ENCODE measurements around the gene CPNE8. TPM values are rescaled to one million over a fixed set of nuclear protein-coding genes. Genes with fewer than 3 reads are reported as not detected.

CPNE8 gene
- total RNA-seq, 1 donor from 2014 or later, result 9.4 TPM

- H3K27ac ChIP-seq (ENCODE audit: low read depth, low read length), result no peak overlapping the region
Observed at GRCh38 chr12:38825006-38825405, 80.4 kb downstream of the CPNE8 start.

GRCh38 chr12:38823738-38824137 lies 81.7 kb downstream of the CPNE8 start:
- DNase-seq (ENCODE audit: low read depth) (peak; percentile 12), FAIRE-seq (no peak)
- Mint-ChIP-seq H3K9me3 (ENCODE audit: unreplicated experiment) (no peaks in the 10 kb centered on the region), H3K27ac (ENCODE audit: unreplicated experiment) (no peak overlapping the region), H3K4me3 (ENCODE audit: unreplicated experiment) (no peak overlapping the region), H3K27me3 (ENCODE audit: low read depth, unreplicated experiment) (no peaks in the 10 kb centered on the region), H3K4me1 (ENCODE audit: low read depth, unreplicated experiment) (no peaks in the 10 kb centered on the region), H3K36me3 (ENCODE audit: low read depth, unreplicated experiment) (no peaks in the 10 kb centered on the region)
- Histone ChIP-seq H2AFZ (ENCODE audit: low read depth, low read length) (no peak overlapping the region), H4K20me1 (ENCODE audit: insufficient read depth, low read length) (no peaks in the 10 kb centered on the region), H3K79me2 (ENCODE audit: insufficient read depth, low read length) (no peaks in the 10 kb centered on the region), H3K27ac (ENCODE audit: low read depth, low read length) (no peak overlapping the region), H3K4me3 (ENCODE audit: insufficient read depth, low read depth, low read length) (no peak overlapping the region), H3K4me2 (ENCODE audit: low read length) (no peak overlapping the region), H3K36me3 (ENCODE audit: insufficient read depth, low read length) (peaks cover 2% of the 10 kb centered on the region), H3K27me3 (ENCODE audit: insufficient read depth, low read length) (no peaks in the 10 kb centered on the region), H3K4me1 (ENCODE audit: insufficient read depth, low read length) (no peaks in the 10 kb centered on the region), H3K9ac (ENCODE audit: low read length) (no peak overlapping the region), H3K9me3 (ENCODE audit: insufficient read depth, low read depth, low read length) (no peaks in the 10 kb centered on the region)
- TF ChIP-seq EZH2 (IDR thresholded peaks at IDR 0.05; ENCODE audit: insufficient read depth, low read length), result no peak
- no peak for TF ChIP-seq CTCF (IDR thresholded peaks at IDR 0.05; ENCODE audit: insufficient read depth, low read depth, low read length)

More at GRCh38 chr12:38825006-38825405, 80.4 kb downstream of the CPNE8 start:
- Histone ChIP-seq H2AFZ (ENCODE audit: low read depth, low read length) (no peak overlapping the region), H3K36me3 (ENCODE audit: insufficient read depth, low read length) (peaks cover 2% of the 10 kb centered on the region), H3K4me3 (ENCODE audit: insufficient read depth, low read depth, low read length) (no peak overlapping the region), H3K9ac (ENCODE audit: low read length) (no peak overlapping the region), H3K79me2 (ENCODE audit: insufficient read depth, low read length) (no peaks in the 10 kb centered on the region), H4K20me1 (ENCODE audit: insufficient read depth, low read length) (no peaks in the 10 kb centered on the region), H3K27me3 (ENCODE audit: insufficient read depth, low read length) (no peaks in the 10 kb centered on the region), H3K9me3 (ENCODE audit: insufficient read depth, low read depth, low read length) (no peaks in the 10 kb centered on the region), H3K4me1 (ENCODE audit: insufficient read depth, low read length) (no peaks in the 10 kb centered on the region), H3K4me2 (ENCODE audit: low read length) (no peak overlapping the region)
- H3K9me3 Mint-ChIP-seq (ENCODE audit: unreplicated experiment), result no peaks in the 10 kb centered on the region
- H3K4me1 Mint-ChIP-seq (ENCODE audit: low read depth, unreplicated experiment), result no peaks in the 10 kb centered on the region
- TF ChIP-seq EZH2 (IDR thresholded peaks at IDR 0.05; ENCODE audit: insufficient read depth, low read length) (no peak), CTCF (IDR thresholded peaks at IDR 0.05; ENCODE audit: insufficient read depth, low read depth, low read length) (no peak)
- no peaks in the 10 kb centered on the region for H3K36me3 Mint-ChIP-seq (ENCODE audit: low read depth, unreplicated experiment)
- DNase-seq (ENCODE audit: low read depth), result no peak
- no peak overlapping the region for H3K27ac Mint-ChIP-seq (ENCODE audit: unreplicated experiment)
- no peak for FAIRE-seq
- no peaks in the 10 kb centered on the region for H3K27me3 Mint-ChIP-seq (ENCODE audit: low read depth, unreplicated experiment)
- H3K4me3 Mint-ChIP-seq (ENCODE audit: unreplicated experiment), result no peak overlapping the region

- Histone ChIP-seq H3K27ac (ENCODE audit: low read depth, low read length) (no peak overlapping the region), H3K4me1 (ENCODE audit: insufficient read depth, low read length) (no peaks in the 10 kb centered on the region), H3K9me3 (ENCODE audit: insufficient read depth, low read depth, low read length) (no peaks in the 10 kb centered on the region), H3K4me2 (ENCODE audit: low read length) (no peak overlapping the region), H4K20me1 (ENCODE audit: insufficient read depth, low read length) (no peaks in the 10 kb centered on the region), H3K4me3 (ENCODE audit: insufficient read depth, low read depth, low read length) (no peak overlapping the region), H2AFZ (ENCODE audit: low read depth, low read length) (no peak overlapping the region), H3K27me3 (ENCODE audit: insufficient read depth, low read length) (no peaks in the 10 kb centered on the region), H3K79me2 (ENCODE audit: insufficient read depth, low read length) (no peaks in the 10 kb centered on the region), H3K9ac (ENCODE audit: low read length) (no peak overlapping the region), H3K36me3 (ENCODE audit: insufficient read depth, low read length) (peaks cover 2% of the 10 kb centered on the region)
- H3K27me3 Mint-ChIP-seq (ENCODE audit: low read depth, unreplicated experiment), result no peaks in the 10 kb centered on the region
- no peaks in the 10 kb centered on the region for H3K4me1 Mint-ChIP-seq (ENCODE audit: low read depth, unreplicated experiment)
- H3K9me3 Mint-ChIP-seq (ENCODE audit: unreplicated experiment), result no peaks in the 10 kb centered on the region
- no peak for TF ChIP-seq CTCF (IDR thresholded peaks at IDR 0.05; ENCODE audit: insufficient read depth, low read depth, low read length)
- no peak for TF ChIP-seq EZH2 (IDR thresholded peaks at IDR 0.05; ENCODE audit: insufficient read depth, low read length)
- DNase-seq (ENCODE audit: low read depth) (no peak), FAIRE-seq (no peak)
- H3K4me3 Mint-ChIP-seq (ENCODE audit: unreplicated experiment), result no peak overlapping the region
- no peak overlapping the region for H3K27ac Mint-ChIP-seq (ENCODE audit: unreplicated experiment)
- no peaks in the 10 kb centered on the region for H3K36me3 Mint-ChIP-seq (ENCODE audit: low read depth, unreplicated experiment)
Observed at GRCh38 chr12:38823314-38823713, 82.1 kb downstream of the CPNE8 start.
